ENCODE measurements around the gene JPT1. TPM values are rescaled to one million over a fixed set of nuclear protein-coding genes. Genes with fewer than 3 reads are reported as not detected.

Gene JPT1
- total RNA-seq, 1 donor from 2014 or later, result 122 TPM

Other genes with a start within 250 kb of the JPT1 start
- not detected in 2 replicates for gene USH1G, start 231.3 kb downstream of the JPT1 start, total RNA-seq
- not detected in 2 replicates for gene OTOP2, start 230.2 kb downstream of the JPT1 start, total RNA-seq
- not detected in 2 replicates for gene OTOP3, start 218.6 kb downstream of the JPT1 start, total RNA-seq
- gene HID1, start 181.8 kb downstream of the JPT1 start, total RNA-seq, result 31.6 and 48.5 TPM in 2 replicates
- gene CDR2L, start 166.9 kb downstream of the JPT1 start, total RNA-seq, result 7.2 and 10.2 TPM in 2 replicates
- gene MRPL58, start 141.8 kb downstream of the JPT1 start, total RNA-seq, result 16.2 and 28.0 TPM in 2 replicates
- gene ATP5PD, start 107.5 kb downstream of the JPT1 start, total RNA-seq, result 138 and 188 TPM in 2 replicates
- gene KCTD2, start 107.3 kb downstream of the JPT1 start, total RNA-seq, result 9.1 and 14.9 TPM in 2 replicates
- gene SLC16A5, start 66.6 kb downstream of the JPT1 start, total RNA-seq, result 3.9 and 4.6 TPM in 2 replicates
- gene ARMC7, start 44.5 kb downstream of the JPT1 start, total RNA-seq, result 3.9 and 6.2 TPM in 2 replicates
- 42.4 and 46.0 TPM in 2 replicates for gene NT5C, start 22.8 kb downstream of the JPT1 start, total RNA-seq
- gene SUMO2, start 28.4 kb upstream of the JPT1 start, total RNA-seq, result 90.8 and 94.6 TPM in 2 replicates
- 39.4 and 39.7 TPM in 2 replicates for gene NUP85, start 51.2 kb upstream of the JPT1 start, total RNA-seq
- 6.3 and 12.0 TPM in 2 replicates for gene GGA3, start 107.1 kb upstream of the JPT1 start, total RNA-seq
- 60.1 and 70.2 TPM in 2 replicates for gene MRPS7, start 107.4 kb upstream of the JPT1 start, total RNA-seq
- gene MIF4GD, start 116.7 kb upstream of the JPT1 start, total RNA-seq, result 10.4 and 10.9 TPM in 2 replicates
- 6.2 and 6.6 TPM in 2 replicates for gene SLC25A19, start 134.9 kb upstream of the JPT1 start, total RNA-seq

Measured in dermis microvascular lymphatic vessel endothelial cell (primary cell).